Fibroblast of pulmonary artery (primary cell): ENCODE results near the gene ZNF367.

Experiments used
- DNase-seq: peaks from one replicate; pipeline ENCODE4 v3.0.0-alpha.2; 2010; ENCODE audit warnings: low read depth
- H3K4me3 ChIP-seq: replicated peaks from 2 replicates; pipeline ENCODE4 v1.5.1; 2011; ENCODE audit warnings: low read depth, mild to moderate bottlenecking, control low read depth, low read length, moderate library complexity
- TF ChIP-seq, protein P1 (sequence below): IDR thresholded peaks from 2 replicates; pipeline ENCODE4 v1.5.1; 2011; ENCODE audit warnings: mild to moderate bottlenecking, control low read depth, low read length, inconsistent platforms; ENCODE audit errors: missing control alignments

ZNF367 gene

DNA sequence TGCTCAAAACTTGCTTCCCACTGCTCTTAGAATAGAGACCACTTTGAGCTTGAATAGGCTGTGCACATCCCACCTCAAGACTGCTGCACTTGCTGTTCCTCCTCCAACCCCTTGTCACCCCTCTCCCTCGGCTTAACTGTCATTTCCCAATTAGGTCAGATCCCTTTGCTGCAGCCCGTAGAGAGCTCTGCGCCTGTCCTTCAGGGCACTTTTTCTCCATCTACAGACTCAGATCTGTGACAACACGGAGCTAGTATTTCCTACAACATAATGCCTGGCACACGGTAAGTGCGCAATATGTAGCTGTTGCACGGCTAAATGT lies 31.3 kb upstream of the ZNF367 start:
- TF ChIP-seq, protein P1, sequence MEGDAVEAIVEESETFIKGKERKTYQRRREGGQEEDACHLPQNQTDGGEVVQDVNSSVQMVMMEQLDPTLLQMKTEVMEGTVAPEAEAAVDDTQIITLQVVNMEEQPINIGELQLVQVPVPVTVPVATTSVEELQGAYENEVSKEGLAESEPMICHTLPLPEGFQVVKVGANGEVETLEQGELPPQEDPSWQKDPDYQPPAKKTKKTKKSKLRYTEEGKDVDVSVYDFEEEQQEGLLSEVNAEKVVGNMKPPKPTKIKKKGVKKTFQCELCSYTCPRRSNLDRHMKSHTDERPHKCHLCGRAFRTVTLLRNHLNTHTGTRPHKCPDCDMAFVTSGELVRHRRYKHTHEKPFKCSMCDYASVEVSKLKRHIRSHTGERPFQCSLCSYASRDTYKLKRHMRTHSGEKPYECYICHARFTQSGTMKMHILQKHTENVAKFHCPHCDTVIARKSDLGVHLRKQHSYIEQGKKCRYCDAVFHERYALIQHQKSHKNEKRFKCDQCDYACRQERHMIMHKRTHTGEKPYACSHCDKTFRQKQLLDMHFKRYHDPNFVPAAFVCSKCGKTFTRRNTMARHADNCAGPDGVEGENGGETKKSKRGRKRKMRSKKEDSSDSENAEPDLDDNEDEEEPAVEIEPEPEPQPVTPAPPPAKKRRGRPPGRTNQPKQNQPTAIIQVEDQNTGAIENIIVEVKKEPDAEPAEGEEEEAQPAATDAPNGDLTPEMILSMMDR, result no peak
- peak overlapping the region; percentile 57 for H3K4me3 ChIP-seq
- no peak for DNase-seq

DNA sequence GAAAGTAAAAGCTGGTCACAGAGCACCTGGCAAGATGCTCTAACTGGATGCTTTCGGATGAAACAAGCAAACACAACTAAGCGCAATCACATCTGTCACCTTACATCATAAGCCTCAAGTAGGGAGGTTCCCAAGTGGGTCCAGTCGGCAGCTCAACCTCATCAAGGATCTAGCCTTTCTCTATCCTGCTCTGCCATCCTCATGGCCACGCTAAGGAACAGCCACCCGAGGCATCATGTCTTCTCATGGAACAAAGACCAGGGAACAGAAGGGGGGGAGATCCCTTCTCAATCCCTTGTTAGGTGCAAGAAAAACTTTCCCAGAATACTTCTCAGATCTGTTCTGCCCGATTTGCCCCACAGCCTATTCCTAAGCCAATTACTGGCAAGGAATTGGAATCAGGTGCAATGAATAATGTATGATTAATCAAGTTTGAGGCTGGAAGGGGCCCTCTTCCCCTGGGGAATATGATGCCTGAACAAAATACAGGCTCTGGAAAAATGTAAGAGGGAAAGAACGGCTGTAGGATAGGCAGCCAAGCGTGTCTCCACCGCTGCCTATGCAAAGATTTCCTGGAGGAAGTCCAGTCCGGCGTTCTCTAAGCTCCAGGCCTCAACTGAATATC lies 30.5 kb upstream of the ZNF367 start:
- no peak for DNase-seq
- TF ChIP-seq, protein P1, result no peak
- no peak overlapping the region for H3K4me3 ChIP-seq

DNA sequence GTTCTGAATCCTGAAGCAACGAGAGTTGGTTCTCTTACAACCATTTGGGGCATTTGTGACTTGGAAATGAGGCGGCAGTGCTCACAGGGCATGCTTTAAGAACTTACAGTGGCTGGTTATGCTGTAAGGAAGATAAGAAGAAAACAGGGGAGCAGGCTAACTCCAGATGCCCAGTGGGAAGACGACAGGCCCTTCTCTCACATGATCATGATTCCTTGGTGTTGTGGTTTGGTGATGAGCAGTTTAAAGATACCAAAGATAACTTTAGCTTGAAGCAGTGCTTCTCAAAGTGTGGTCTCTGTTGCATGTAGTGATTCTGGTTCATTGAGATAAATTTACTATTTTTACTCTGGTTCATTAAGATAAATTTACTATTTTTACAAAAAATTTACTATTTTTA lies 29.2 kb upstream of the ZNF367 start:
- H3K4me3 ChIP-seq, result no peak overlapping the region
- DNase-seq, result no peak
- TF ChIP-seq, protein P1, result no peak

- DNase-seq, result peak; percentile 13
- TF ChIP-seq, protein P1, result no peak
- no peak overlapping the region for H3K4me3 ChIP-seq
These were observed 24.3 kb upstream of the ZNF367 start for GRCh38 chr9:96442491-96442890.

DNA sequence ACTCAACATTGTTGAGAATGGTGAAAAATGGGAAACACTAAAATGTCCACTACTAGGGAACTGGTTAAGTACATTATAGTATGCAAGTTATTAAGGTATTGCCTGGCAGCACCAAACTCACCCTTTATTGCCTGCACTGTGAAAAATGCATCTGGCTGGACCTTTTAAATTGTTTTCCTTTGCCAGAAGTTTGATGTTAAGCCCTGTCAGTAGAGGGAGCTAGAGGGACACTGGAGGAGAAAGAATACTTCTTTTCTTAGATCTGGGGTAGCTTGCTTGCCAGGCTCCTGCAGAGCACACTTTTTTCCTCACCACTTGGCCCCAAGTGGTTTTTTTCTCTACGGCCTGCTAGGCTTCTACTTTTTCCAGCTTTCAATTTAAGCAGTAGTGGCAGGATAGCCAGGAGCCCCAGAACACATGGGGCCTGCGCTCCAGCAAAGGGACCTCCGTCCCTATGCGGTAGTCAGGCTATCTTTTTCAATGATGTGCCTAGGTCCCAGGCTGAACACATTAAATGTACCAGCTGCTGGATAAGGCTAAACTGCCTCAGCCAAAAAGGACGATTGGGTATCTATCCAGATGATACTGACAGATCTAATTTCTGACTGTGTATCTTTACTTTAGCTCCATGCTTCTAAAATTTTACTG lies 23.8 kb upstream of the ZNF367 start:
- no peak overlapping the region for H3K4me3 ChIP-seq
- peak; percentile 57 for DNase-seq
- TF ChIP-seq, protein P1, result peak; percentile 49

DNA sequence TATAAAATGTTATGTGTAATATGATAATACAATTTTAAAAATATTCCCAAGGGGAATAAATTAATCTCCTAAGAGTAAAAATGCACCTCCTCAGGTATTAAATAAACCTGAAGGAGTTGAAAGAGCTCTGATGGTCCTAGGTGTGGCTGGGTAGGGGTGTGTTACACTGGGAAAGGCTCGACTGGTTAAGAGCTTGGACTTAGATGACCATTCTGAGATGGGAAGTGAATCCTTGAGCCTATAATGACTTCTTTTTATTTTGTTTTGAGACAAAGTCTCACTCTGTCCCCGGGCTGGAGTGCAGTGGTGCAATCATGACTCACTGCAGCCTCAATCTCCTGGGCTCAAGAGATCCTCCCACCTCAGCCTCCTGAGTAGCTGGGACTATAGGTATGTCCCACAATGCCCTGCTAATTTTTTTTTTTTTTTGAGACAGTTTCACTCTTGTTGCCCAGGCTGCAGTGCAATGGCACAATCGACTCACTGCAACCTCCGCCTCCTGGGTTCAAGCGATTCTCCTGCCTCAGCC lies 22.6 kb upstream of the ZNF367 start:
- no peak overlapping the region for H3K4me3 ChIP-seq
- DNase-seq, result no peak
- TF ChIP-seq, protein P1, result no peak

- no peak for DNase-seq
- TF ChIP-seq, protein P1, result no peak
- H3K4me3 ChIP-seq, result no peak overlapping the region
These were observed 19.3 kb upstream of the ZNF367 start for GRCh38 chr9:96437454-96437853.
